HG03460 (cell line): Measurements from ENCODE around the gene ATXN7L3.

Source experiments
- ATAC-seq: cut with Tn5 transposase; IDR thresholded peaks from one replicate; pipeline ENCODE4 v1.9.1; 2021; ENCODE audit not compliant: unreplicated experiment

ATXN7L3 gene

GRCh38 chr17:44218344-44219107 is 18.8 kb upstream of the ATXN7L3 start:
- ATAC-seq, result peak; percentile 22

- ATAC-seq, result peak; percentile 0
These were observed 18.2 kb upstream of the ATXN7L3 start for GRCh38 chr17:44217738-44218343.

GRCh38 chr17:44216694-44217093 is 17.0 kb upstream of the ATXN7L3 start:
- no peak for ATAC-seq

GRCh38 chr17:44216173-44216572 is 16.5 kb upstream of the ATXN7L3 start:
- ATAC-seq, result no peak

GRCh38 chr17:44214896-44215295 is 15.2 kb upstream of the ATXN7L3 start:
- ATAC-seq, result no peak

GRCh38 chr17:44214230-44214494 is 14.5 kb upstream of the ATXN7L3 start:
- ATAC-seq, result no peak

- ATAC-seq, result no peak
These were observed 13.9 kb upstream of the ATXN7L3 start for GRCh38 chr17:44213403-44214229.

GRCh38 chr17:44212507-44213402 is 13.1 kb upstream of the ATXN7L3 start:
- no peak for ATAC-seq

- no peak for ATAC-seq
These were observed 11.9 kb upstream of the ATXN7L3 start for GRCh38 chr17:44211281-44212265.

GRCh38 chr17:44210342-44211192 is 10.9 kb upstream of the ATXN7L3 start:
- peak; percentile 76 for ATAC-seq

- peak; percentile 21 for ATAC-seq
These were observed 10.2 kb upstream of the ATXN7L3 start for GRCh38 chr17:44209786-44210341.

GRCh38 chr17:44207743-44208142 is 8.1 kb upstream of the ATXN7L3 start:
- ATAC-seq, result no peak

GRCh38 chr17:44207319-44207718 is 7.6 kb upstream of the ATXN7L3 start:
- ATAC-seq, result no peak

- ATAC-seq, result no peak
These were observed 7.1 kb upstream of the ATXN7L3 start for GRCh38 chr17:44206825-44207155.

- no peak for ATAC-seq
These were observed 6.5 kb upstream of the ATXN7L3 start for GRCh38 chr17:44205962-44206824.

- ATAC-seq, result no peak
These were observed 4.8 kb upstream of the ATXN7L3 start for GRCh38 chr17:44204441-44204882.

GRCh38 chr17:44203731-44204440 is 4.2 kb upstream of the ATXN7L3 start:
- no peak for ATAC-seq
